Endothelial cell of umbilical vein (primary cell): ENCODE measurements around the gene CCSER1.

ENCODE experiments used
- CTCF ChIP-seq, 2 donors: IDR thresholded peaks; 1 replicate in 1 of 2; 2 replicates in 1 of 2; pipeline ENCODE4 v1.5.1; 2011; ENCODE audit warnings: low read length in 2 of 2, mild to moderate bottlenecking in 2 of 2, moderate library complexity in 2 of 2, control low read depth in 1 of 2, inconsistent platforms in 1 of 2, low read depth in 1 of 2; ENCODE audit not compliant: insufficient read depth in 1 of 2; ENCODE audit errors: extremely low read depth in 1 of 2
- POLR2A ChIP-seq: IDR thresholded peaks from 2 replicates; pipeline ENCODE4 v1.6.1; 2012; ENCODE audit warnings: low read depth, mild to moderate bottlenecking, control low read depth, low read length
- POLR2AphosphoS5 ChIP-seq: IDR thresholded peaks from 2 replicates; pipeline ENCODE4 v1.6.1; 2012; ENCODE audit warnings: low read depth, mild to moderate bottlenecking, control low read depth, low read length, moderate library complexity; ENCODE audit not compliant: insufficient read depth

DNA sequence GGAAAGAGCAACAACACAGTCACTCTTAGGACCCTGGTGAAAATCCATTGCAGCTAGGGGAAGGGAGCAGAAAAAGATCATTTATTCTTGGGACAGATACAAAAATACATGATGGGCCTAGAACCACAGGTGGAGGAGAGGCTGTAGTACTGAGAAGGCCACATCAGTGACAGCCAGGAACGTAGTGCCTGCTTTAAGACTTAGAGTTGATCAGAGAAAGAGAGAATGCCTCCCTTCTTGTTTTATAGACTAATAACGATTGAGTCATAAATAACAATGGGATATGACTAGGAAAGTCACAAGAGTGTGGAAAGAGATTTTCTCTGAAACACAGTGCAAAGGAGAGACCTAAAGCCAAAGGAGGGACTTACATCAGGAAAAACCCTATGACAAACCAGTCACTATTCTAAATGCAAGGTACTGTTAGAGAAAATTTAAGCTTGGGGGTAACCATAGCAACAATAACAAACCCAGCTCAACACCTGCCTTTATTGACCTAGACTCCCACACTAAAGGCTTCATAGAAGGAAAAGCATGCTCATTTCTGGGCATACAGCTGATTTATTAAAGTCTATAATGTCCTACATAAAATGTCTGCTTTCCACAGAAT is 1161.6 kb downstream of the CCSER1 start:
- TF ChIP-seq CTCF (IDR thresholded peaks at IDR 0.05; ENCODE audit: extremely low read depth in 1 of 2, insufficient read depth in 1 of 2, low read depth in 1 of 2, low read length in 2 of 2) (no peak), POLR2AphosphoS5 (no peak), POLR2A (no peak)
